Tibial nerve (tissue), 4 donors: ENCODE results near the gene ANXA7. TPM values are rescaled to one million over a fixed set of nuclear protein-coding genes. Genes with fewer than 3 reads are reported as not detected.
"Not testable (repeated sequence)": the region's sequence is repeated elsewhere in the genome, so short reads cannot be mapped to it uniquely, and the experiment has no call there.

Source experiments
- DNase-seq, 2 donors: peaks; one replicate each; pipeline ENCODE4 v3.0.0-alpha.2; 2019; ENCODE audit warnings: low spot score in 2 of 2
- H3K27ac ChIP-seq, 4 donors: fragments of 200-600 bp; sonication (generic) in 3 of 4; one replicate each; pipeline ENCODE4 v1.5.1; 2017 to 2019; ENCODE audit warnings: mild to moderate bottlenecking in 1 of 4
- H3K27me3 ChIP-seq, 2 donors: fragments of 200-600 bp; sonication (generic) in 1 of 2; one replicate each; pipeline versions ENCODE4 v1.5.1 to v1.6.0; 2017 to 2019
- H3K36me3 ChIP-seq, 3 donors: fragments of 200-600 bp; sonication (generic); one replicate each; pipeline ENCODE4 v1.5.1; 2018 to 2019
- H3K4me1 ChIP-seq, 4 donors: fragments of 200-600 bp; sonication (generic) in 3 of 4; one replicate each; pipeline ENCODE4 v1.5.1; 2017 to 2019
- H3K4me3 ChIP-seq, 4 donors: fragments of 200-600 bp; sonication (generic) in 3 of 4; one replicate each; pipeline ENCODE4 v1.5.1; 2017 to 2019; ENCODE audit warnings: mild to moderate bottlenecking in 1 of 4, moderate library complexity in 1 of 4
- H3K9me3 ChIP-seq, 4 donors: fragments of 200-600 bp; sonication (generic) in 3 of 4; one replicate each; pipeline ENCODE4 v1.5.1; 2017 to 2019
- EP300 ChIP-seq, 2 donors: sonication (generic); formaldehyde crosslinking; IDR thresholded peaks; one replicate each; pipeline ENCODE4 v1.6.1; 2017; ENCODE audit warnings: antibody characterized with exemption in 2 of 2, mild to moderate bottlenecking in 1 of 2
- POLR2A ChIP-seq, 2 donors: fragments of 450-650 bp; IDR thresholded peaks; one replicate each; pipeline ENCODE4 v1.6.1; 2017; ENCODE audit warnings: antibody characterized with exemption in 2 of 2, mild to moderate bottlenecking in 2 of 2, moderate library complexity in 2 of 2
- WGBS, 2 donors: methylation state at CpG; one replicate each; pipeline ENCODE4 v1.1.5; 2018; 5-methylcytosine and 5-hydroxymethylcytosine counted together
- total RNA-seq, 4 donors: library from RNA; depleted of rRNA; stranded (reverse); fragments of >200 nt; gene quantifications; one replicate each; pipeline ENCODE4 v1.1.0, GENCODE V29; 2016
- TF ChIP-seq, protein P1 (sequence below), 5 experiments: fragments of 200-600 bp in 3 of 5; fragments of 450-650 bp in 2 of 5; sonication (generic) in 3 of 5; IDR thresholded peaks; one replicate each; pipeline ENCODE4 v1.5.1; 2016 to 2019; ENCODE audit warnings: antibody characterized with exemption in 5 of 5, mild to moderate bottlenecking in 3 of 5, moderate library complexity in 2 of 5

ANXA7 gene
- total RNA-seq, 4 donors from 2014 or later = 82.7 to 141 (median 114) TPM

DNA sequence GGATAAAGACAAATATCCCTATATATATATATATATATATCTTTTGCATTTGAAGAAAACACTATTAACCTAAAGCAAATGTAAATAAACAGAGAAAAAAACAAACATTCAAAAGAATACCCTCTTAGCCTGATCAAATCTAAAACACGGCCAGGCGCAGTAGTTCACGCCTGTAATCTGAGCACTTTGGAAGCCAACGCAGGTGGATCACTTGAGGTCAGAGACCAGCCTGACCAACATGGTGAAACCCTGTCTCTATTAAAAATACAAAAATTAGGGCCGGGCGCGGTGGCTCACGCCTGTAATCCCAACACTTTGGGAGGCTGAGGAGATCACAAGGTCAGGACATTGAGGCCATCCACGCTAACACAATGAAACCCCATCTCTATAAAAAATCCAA, 9.2 kb downstream of the ANXA7 start:
- 95 to 98% methylated on average over 9 of the region's 9 CpGs for WGBS, 2 donors
- Histone ChIP-seq H3K36me3 (peaks cover 0 to 13% (median 0%) of the 10 kb centered on the region in 3 donors), H3K4me3 (no peak overlapping the region), H3K4me1 (peaks cover 0 to 52% (median 0%) of the 10 kb centered on the region in 4 donors), H3K9me3 (no peaks in the 10 kb centered on the region), H3K27ac (no peak overlapping the region), H3K27me3 (no peaks in the 10 kb centered on the region)
- no peak for TF ChIP-seq EP300 (IDR thresholded peaks at IDR 0.05)
- no peak for TF ChIP-seq POLR2A (IDR thresholded peaks at IDR 0.05)
- TF ChIP-seq, protein P1, sequence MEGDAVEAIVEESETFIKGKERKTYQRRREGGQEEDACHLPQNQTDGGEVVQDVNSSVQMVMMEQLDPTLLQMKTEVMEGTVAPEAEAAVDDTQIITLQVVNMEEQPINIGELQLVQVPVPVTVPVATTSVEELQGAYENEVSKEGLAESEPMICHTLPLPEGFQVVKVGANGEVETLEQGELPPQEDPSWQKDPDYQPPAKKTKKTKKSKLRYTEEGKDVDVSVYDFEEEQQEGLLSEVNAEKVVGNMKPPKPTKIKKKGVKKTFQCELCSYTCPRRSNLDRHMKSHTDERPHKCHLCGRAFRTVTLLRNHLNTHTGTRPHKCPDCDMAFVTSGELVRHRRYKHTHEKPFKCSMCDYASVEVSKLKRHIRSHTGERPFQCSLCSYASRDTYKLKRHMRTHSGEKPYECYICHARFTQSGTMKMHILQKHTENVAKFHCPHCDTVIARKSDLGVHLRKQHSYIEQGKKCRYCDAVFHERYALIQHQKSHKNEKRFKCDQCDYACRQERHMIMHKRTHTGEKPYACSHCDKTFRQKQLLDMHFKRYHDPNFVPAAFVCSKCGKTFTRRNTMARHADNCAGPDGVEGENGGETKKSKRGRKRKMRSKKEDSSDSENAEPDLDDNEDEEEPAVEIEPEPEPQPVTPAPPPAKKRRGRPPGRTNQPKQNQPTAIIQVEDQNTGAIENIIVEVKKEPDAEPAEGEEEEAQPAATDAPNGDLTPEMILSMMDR (IDR thresholded peaks at IDR 0.05) = no peak
- DNase-seq = no peak

DNA sequence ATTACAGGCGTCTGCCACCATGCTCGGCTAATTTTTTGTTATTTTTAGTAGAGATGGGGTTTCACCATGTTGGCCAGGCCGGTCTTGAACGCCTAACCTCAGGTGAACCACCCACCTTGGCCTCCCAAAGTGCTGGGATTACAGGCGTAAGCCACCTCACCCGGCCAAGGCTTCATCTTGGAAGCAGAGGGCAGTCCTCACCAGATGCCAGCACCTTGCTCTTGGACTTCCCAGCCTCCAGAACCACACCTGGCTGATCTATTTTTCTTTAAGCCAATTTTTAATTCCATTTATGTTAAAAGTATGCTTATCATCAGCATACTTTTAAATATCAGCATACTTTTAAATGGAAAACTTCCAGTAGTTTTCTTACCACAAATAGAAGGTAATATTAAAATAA, 12.2 kb downstream of the ANXA7 start:
- no peaks in the 10 kb centered on the region for H3K9me3 ChIP-seq
- H3K27me3 ChIP-seq = no peaks in the 10 kb centered on the region
- peaks cover 0 to 29% (median 0%) of the 10 kb centered on the region in 4 donors for H3K4me1 ChIP-seq
- H3K36me3 ChIP-seq = peaks cover 0 to 32% (median 2%) of the 10 kb centered on the region in 3 donors
- WGBS, 2 donors = 94 to 100% methylated on average over 6 of the region's 6 CpGs
- no peak overlapping the region for H3K4me3 ChIP-seq
- TF ChIP-seq, protein P1 (IDR thresholded peaks at IDR 0.05) = no peak
- TF ChIP-seq EP300 (IDR thresholded peaks at IDR 0.05) (no peak), POLR2A (IDR thresholded peaks at IDR 0.05) (no peak)
- no peak overlapping the region for H3K27ac ChIP-seq
- no peak for DNase-seq

DNA sequence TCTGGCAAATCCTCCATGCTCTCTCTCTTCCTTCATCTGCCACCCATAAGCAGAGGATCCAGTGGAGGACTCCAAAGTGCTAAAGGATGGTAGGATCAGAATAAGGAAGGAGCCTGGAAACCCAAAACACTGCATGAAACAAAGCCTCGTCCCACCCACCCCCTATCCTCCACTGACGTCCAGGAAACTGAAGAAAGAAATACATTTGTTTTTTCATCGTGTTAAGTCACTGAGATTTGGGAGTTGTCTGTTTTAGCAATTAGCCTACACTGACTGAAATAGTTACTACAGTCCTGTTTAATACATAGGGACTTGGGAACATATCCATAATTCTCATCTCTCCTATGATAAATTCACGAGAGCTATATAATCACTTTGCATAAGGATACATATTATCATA, 14.8 kb downstream of the ANXA7 start:
- 57 to 61% methylated on average over 4 of the region's 4 CpGs for WGBS, 2 donors
- H3K4me3 ChIP-seq = no peak overlapping the region
- no peak for DNase-seq
- H3K27me3 ChIP-seq = no peaks in the 10 kb centered on the region
- H3K9me3 ChIP-seq = no peaks in the 10 kb centered on the region
- TF ChIP-seq, protein P1 (IDR thresholded peaks at IDR 0.05) = no peak
- TF ChIP-seq EP300 (IDR thresholded peaks at IDR 0.05) = no peak
- TF ChIP-seq POLR2A (IDR thresholded peaks at IDR 0.05) = no peak
- H3K36me3 ChIP-seq = peaks cover 0 to 57% (median 3%) of the 10 kb centered on the region in 3 donors
- H3K27ac ChIP-seq = no peak overlapping the region
- peaks cover 0 to 23% (median 0%) of the 10 kb centered on the region in 4 donors for H3K4me1 ChIP-seq

DNA sequence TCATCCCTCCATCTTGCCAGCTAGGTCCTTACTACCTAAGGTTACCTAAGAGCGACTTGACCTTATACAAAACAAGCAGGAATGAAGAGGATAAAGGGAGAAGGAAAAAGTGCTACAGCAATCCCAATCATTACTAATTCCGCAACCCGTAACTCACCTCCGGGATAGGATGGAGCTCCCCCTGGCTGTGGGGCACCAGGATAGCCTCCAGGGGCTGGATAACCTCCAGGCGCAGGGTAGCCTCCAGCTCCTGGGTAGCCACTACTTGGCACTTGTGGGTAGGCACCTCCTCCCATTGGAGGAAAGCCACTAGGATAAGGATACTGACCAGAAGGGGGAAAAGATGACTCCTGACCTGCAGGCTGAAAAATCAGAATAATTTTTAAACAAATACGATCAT, 15.8 kb downstream of the ANXA7 start:
- no peaks in the 10 kb centered on the region for H3K27me3 ChIP-seq
- H3K27ac ChIP-seq = no peak overlapping the region
- H3K36me3 ChIP-seq = peaks cover 0 to 61% (median 3%) of the 10 kb centered on the region in 3 donors
- no peak for DNase-seq
- TF ChIP-seq, protein P1 (IDR thresholded peaks at IDR 0.05) = no peak
- TF ChIP-seq EP300 (IDR thresholded peaks at IDR 0.05) (no peak), POLR2A (IDR thresholded peaks at IDR 0.05) (no peak)
- no peak overlapping the region for H3K4me3 ChIP-seq
- H3K9me3 ChIP-seq = no peaks in the 10 kb centered on the region
- 93 to 94% methylated on average over 6 of the region's 6 CpGs for WGBS, 2 donors
- peaks cover 0 to 17% (median 0%) of the 10 kb centered on the region in 4 donors for H3K4me1 ChIP-seq

DNA sequence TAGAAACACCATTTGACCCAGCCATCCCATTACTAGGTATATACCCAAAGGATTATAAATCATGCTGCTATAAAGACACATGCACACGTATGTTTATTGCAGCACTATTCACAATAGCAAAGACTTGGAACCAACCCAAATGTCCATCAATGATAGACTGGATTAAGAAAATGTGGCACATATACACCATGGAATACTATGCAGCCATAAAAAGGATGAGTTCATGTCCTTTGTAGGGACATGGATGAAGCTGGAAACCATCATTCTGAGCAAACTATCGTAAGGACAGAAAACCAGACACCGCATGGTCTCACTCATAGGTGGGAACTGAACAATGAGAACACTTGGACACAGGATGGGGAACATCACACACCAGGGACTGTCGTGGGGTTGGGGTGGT, 19.5 kb downstream of the ANXA7 start:
- H3K4me1 ChIP-seq, H3K9me3 ChIP-seq, H3K27me3 ChIP-seq, H3K27ac ChIP-seq, H3K4me3 ChIP-seq, DNase-seq: not testable (repeated sequence)
- 99 to 100% methylated on average over 3 of the region's 4 CpGs for WGBS, 2 donors
- peaks cover 0 to 84% (median 3%) of the 10 kb centered on the region in 3 donors for H3K36me3 ChIP-seq

DNA sequence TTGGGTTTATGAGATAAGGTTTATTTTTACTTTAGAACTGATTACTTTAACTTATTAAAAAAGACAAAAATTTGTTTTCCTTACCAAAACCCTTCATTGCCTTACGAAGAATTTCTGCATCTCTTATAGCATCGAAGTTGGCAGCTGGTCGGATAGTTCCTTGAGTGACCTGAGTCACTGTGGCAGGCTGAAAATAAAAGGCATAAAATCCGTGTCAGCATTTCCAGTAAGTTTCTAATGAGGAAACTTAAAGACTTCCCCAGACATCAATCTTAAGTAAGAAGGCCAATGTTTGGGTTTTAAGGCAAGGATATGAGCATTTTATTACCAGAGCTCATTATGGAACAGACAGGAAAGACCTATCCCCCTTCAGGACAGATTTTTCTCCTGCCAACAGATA, 25.6 kb downstream of the ANXA7 start:
- WGBS, 2 donors = 86 to 94% methylated on average over 4 of the region's 4 CpGs
- no peak for DNase-seq
- H3K4me3 ChIP-seq = no peak overlapping the region
- peaks cover 0 to 82% (median 11%) of the 10 kb centered on the region in 3 donors for H3K36me3 ChIP-seq
- no peak for TF ChIP-seq EP300 (IDR thresholded peaks at IDR 0.05)
- TF ChIP-seq, protein P1 (IDR thresholded peaks at IDR 0.05) = no peak
- no peak for TF ChIP-seq POLR2A (IDR thresholded peaks at IDR 0.05)
- H3K9me3 ChIP-seq = no peaks in the 10 kb centered on the region
- no peaks in the 10 kb centered on the region for H3K27me3 ChIP-seq
- no peak overlapping the region for H3K27ac ChIP-seq
- H3K4me1 ChIP-seq = no peaks in the 10 kb centered on the region
